ENCODE data around the gene PSMG3. TPM values are rescaled to one million over a fixed set of nuclear protein-coding genes. Genes with fewer than 3 reads are reported as not detected.

The PSMG3 gene
- total RNA-seq, 1 donor from 2014 or later: 35.2 TPM

GRCh38 chr7:1533547-1534329, 36.1 kb downstream of the PSMG3 start:
- no peaks in the 10 kb centered on the region for H3K36me3 Mint-ChIP-seq
- no peak for DNase-seq (ENCODE audit: extremely low spot score, unreplicated experiment)
- H3K27me3 Mint-ChIP-seq: peaks cover 27% of the 10 kb centered on the region
- peak overlapping the region; percentile 51 for H3K4me3 Mint-ChIP-seq
- H3K27ac Mint-ChIP-seq: peak overlapping the region; percentile 97
- peaks cover 22% of the 10 kb centered on the region for H3K4me1 Mint-ChIP-seq (ENCODE audit: unreplicated experiment)
- H3K9me3 Mint-ChIP-seq: no peaks in the 10 kb centered on the region
- no peak for TF ChIP-seq CTCF (conservative IDR thresholded peaks at IDR 0.05)

- Mint-ChIP-seq H3K4me1 (ENCODE audit: unreplicated experiment) (peaks cover 22% of the 10 kb centered on the region), H3K36me3 (no peaks in the 10 kb centered on the region), H3K4me3 (peak overlapping the region; percentile 89), H3K27ac (peak overlapping the region; percentile 97), H3K27me3 (peaks cover 27% of the 10 kb centered on the region), H3K9me3 (no peaks in the 10 kb centered on the region)
- no peak for TF ChIP-seq CTCF (conservative IDR thresholded peaks at IDR 0.05)
- DNase-seq (ENCODE audit: extremely low spot score, unreplicated experiment): no peak
Observed at GRCh38 chr7:1533255-1533546, 36.6 kb downstream of the PSMG3 start.

GRCh38 chr7:1532456-1533254, 37.2 kb downstream of the PSMG3 start:
- Mint-ChIP-seq H3K27me3 (peaks cover 27% of the 10 kb centered on the region), H3K27ac (peak overlapping the region; percentile 97), H3K9me3 (no peaks in the 10 kb centered on the region), H3K36me3 (no peaks in the 10 kb centered on the region), H3K4me3 (peak overlapping the region; percentile 89), H3K4me1 (ENCODE audit: unreplicated experiment) (peaks cover 18% of the 10 kb centered on the region)
- DNase-seq (ENCODE audit: extremely low spot score, unreplicated experiment): no peak
- TF ChIP-seq CTCF (conservative IDR thresholded peaks at IDR 0.05): no peak

GRCh38 chr7:1531979-1532455, 37.8 kb downstream of the PSMG3 start:
- no peaks in the 10 kb centered on the region for H3K9me3 Mint-ChIP-seq
- peaks cover 18% of the 10 kb centered on the region for H3K4me1 Mint-ChIP-seq (ENCODE audit: unreplicated experiment)
- peaks cover 27% of the 10 kb centered on the region for H3K27me3 Mint-ChIP-seq
- no peak for DNase-seq (ENCODE audit: extremely low spot score, unreplicated experiment)
- TF ChIP-seq CTCF (conservative IDR thresholded peaks at IDR 0.05): no peak
- H3K36me3 Mint-ChIP-seq: no peaks in the 10 kb centered on the region
- H3K4me3 Mint-ChIP-seq: peak overlapping the region; percentile 89
- peak overlapping the region; percentile 97 for H3K27ac Mint-ChIP-seq

- Mint-ChIP-seq H3K4me3 (peak overlapping the region; percentile 89), H3K27ac (peak overlapping the region; percentile 97)
Observed at GRCh38 chr7:1531263-1531978, 38.4 kb downstream of the PSMG3 start.

More at GRCh38 chr7:1531263-1531978, 38.4 kb downstream of the PSMG3 start:
- peaks cover 20% of the 10 kb centered on the region for H3K4me1 Mint-ChIP-seq (ENCODE audit: unreplicated experiment)
- H3K27me3 Mint-ChIP-seq: peaks cover 32% of the 10 kb centered on the region
- no peaks in the 10 kb centered on the region for H3K9me3 Mint-ChIP-seq
- no peak for TF ChIP-seq CTCF (conservative IDR thresholded peaks at IDR 0.05)
- H3K36me3 Mint-ChIP-seq: no peaks in the 10 kb centered on the region
- no peak for DNase-seq (ENCODE audit: extremely low spot score, unreplicated experiment)
